ENCODE measurements around the gene PHYHIPL. TPM values are rescaled to one million over a fixed set of nuclear protein-coding genes. Genes with fewer than 3 reads are reported as not detected.

PHYHIPL gene
- total and polyA plus RNA-seq, 4 donors = 1.3 to 3.0 (median 2.0) TPM

DNA sequence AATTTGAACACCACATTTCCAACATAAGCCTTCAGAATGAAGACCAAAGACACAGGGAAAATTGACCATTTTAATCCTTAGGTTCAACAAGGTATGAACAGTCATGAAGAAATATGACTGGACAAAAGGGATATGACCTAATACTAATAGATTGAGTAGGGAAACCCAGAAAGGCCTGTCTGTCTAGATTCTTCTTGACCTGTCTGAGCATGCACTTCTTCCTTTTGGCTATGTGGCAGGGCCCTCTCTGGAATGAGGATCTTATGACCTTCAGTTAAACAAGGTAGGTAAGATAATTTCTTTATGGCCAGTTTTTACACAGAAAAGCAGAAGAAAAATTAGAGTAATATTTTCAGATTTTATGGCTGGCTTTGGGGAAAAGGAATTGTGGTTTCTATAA lies 3.0 kb upstream of the PHYHIPL start:
- Histone ChIP-seq H3K27me3 (ENCODE audit: control insufficient read depth in 4 of 4, insufficient read depth in 4 of 4, low read length in 3 of 4) (no peaks in the 10 kb centered on the region), H3K4me1 (ENCODE audit: control insufficient read depth in 4 of 4, insufficient read depth in 4 of 4, low read length in 3 of 4) (peaks cover 4 to 26% (median 11%) of the 10 kb centered on the region in 4 donors), H3K9me3 (ENCODE audit: control insufficient read depth in 4 of 4, low read length in 3 of 4) (no peaks in the 10 kb centered on the region), H3K4me3 (ENCODE audit: low read depth in 1 of 3, low read length in 3 of 3) (no peak overlapping the region), H3K27ac (ENCODE audit: low read depth in 1 of 2, low read length in 2 of 2) (no peak overlapping the region), H3K9ac (ENCODE audit: low read depth in 1 of 2, low read length in 2 of 2) (no peak overlapping the region), H3K36me3 (ENCODE audit: control insufficient read depth in 4 of 4, insufficient read depth in 3 of 4, low read depth in 1 of 4, low read length in 3 of 4) (no peaks in the 10 kb centered on the region)
- no peak for DNase-seq (ENCODE audit: low spot score)
- TF ChIP-seq, protein P1, sequence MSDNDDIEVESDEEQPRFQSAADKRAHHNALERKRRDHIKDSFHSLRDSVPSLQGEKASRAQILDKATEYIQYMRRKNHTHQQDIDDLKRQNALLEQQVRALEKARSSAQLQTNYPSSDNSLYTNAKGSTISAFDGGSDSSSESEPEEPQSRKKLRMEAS (IDR thresholded peaks at IDR 0.05) = no peak
- TF ChIP-seq JUND (IDR thresholded peaks at IDR 0.05) (no peak), RAD21 (IDR thresholded peaks at IDR 0.05) (no peak), RXRA (IDR thresholded peaks at IDR 0.05) (no peak), FOXA1 (IDR thresholded peaks at IDR 0.05) (no peak), YY1 (IDR thresholded peaks at IDR 0.05) (no peak)
- TF ChIP-seq, protein P2, sequence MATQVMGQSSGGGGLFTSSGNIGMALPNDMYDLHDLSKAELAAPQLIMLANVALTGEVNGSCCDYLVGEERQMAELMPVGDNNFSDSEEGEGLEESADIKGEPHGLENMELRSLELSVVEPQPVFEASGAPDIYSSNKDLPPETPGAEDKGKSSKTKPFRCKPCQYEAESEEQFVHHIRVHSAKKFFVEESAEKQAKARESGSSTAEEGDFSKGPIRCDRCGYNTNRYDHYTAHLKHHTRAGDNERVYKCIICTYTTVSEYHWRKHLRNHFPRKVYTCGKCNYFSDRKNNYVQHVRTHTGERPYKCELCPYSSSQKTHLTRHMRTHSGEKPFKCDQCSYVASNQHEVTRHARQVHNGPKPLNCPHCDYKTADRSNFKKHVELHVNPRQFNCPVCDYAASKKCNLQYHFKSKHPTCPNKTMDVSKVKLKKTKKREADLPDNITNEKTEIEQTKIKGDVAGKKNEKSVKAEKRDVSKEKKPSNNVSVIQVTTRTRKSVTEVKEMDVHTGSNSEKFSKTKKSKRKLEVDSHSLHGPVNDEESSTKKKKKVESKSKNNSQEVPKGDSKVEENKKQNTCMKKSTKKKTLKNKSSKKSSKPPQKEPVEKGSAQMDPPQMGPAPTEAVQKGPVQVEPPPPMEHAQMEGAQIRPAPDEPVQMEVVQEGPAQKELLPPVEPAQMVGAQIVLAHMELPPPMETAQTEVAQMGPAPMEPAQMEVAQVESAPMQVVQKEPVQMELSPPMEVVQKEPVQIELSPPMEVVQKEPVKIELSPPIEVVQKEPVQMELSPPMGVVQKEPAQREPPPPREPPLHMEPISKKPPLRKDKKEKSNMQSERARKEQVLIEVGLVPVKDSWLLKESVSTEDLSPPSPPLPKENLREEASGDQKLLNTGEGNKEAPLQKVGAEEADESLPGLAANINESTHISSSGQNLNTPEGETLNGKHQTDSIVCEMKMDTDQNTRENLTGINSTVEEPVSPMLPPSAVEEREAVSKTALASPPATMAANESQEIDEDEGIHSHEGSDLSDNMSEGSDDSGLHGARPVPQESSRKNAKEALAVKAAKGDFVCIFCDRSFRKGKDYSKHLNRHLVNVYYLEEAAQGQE (IDR thresholded peaks at IDR 0.05) = no peak

DNA sequence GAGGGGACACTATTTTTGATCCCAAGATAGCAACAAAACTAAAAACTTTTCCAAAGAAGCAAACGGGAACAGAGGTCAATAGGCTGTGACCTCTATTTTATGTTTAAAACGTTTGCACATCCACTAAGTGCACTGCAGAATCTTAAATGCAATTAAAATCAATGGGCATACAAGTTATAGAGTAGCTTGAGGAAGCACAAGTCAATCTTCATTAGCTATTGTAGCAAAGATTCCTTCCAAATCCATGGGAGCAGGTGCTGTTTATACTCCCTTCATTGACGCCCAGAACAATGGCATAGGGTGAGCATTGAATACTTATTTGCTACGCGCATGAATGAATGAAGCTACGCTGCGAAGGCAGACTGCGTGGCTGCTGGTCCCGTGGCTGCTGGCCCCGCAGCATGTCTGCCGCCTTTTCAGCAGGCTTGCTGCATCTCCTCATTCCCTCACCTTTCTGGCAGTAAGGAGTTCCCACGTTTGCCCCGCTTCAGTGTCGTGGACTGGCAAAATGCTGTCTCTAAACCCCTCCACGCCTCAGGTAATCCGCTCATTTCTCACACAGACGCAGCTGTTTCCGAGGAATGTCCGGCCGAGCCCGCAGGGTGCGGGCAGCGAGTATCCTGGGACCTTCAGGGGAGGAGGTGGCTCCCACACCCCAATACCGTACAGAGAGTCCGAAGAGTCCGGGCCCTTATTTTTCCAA lies 754 bp upstream of the PHYHIPL start:
- H3K9ac ChIP-seq (ENCODE audit: low read depth in 1 of 2, low read length in 2 of 2) = peak overlapping the region in 1 of 2 donors; percentile 31
- H3K4me1 ChIP-seq (ENCODE audit: control insufficient read depth in 4 of 4, insufficient read depth in 4 of 4, low read length in 3 of 4) = peaks cover 4 to 26% (median 12%) of the 10 kb centered on the region in 4 donors
- no peaks in the 10 kb centered on the region for H3K36me3 ChIP-seq (ENCODE audit: control insufficient read depth in 4 of 4, insufficient read depth in 3 of 4, low read depth in 1 of 4, low read length in 3 of 4)
- H3K27ac ChIP-seq (ENCODE audit: low read depth in 1 of 2, low read length in 2 of 2) = peak overlapping the region in 1 of 2 donors; percentile 39
- peak overlapping the region; percentile 56 to 86 (median 73) for H3K4me3 ChIP-seq (ENCODE audit: low read depth in 1 of 3, low read length in 3 of 3)
- no peaks in the 10 kb centered on the region for H3K9me3 ChIP-seq (ENCODE audit: control insufficient read depth in 4 of 4, low read length in 3 of 4)
- DNase-seq (ENCODE audit: low spot score) = peak; percentile 41
- 8% methylated on average over 26 of the region's 26 CpGs for WGBS
- no peaks in the 10 kb centered on the region for H3K27me3 ChIP-seq (ENCODE audit: control insufficient read depth in 4 of 4, insufficient read depth in 4 of 4, low read length in 3 of 4)
- TF ChIP-seq YY1 (IDR thresholded peaks at IDR 0.05) (no peak), EGR1 (IDR thresholded peaks at IDR 0.05; ENCODE audit: low read depth in 2 of 2) (no peak), RAD21 (IDR thresholded peaks at IDR 0.05) (no peak), FOXA1 (IDR thresholded peaks at IDR 0.05) (no peak), TAF1 (conservative IDR thresholded peaks at IDR 0.05) (no peak), NR2F2 (IDR thresholded peaks at IDR 0.05) (no peak), SP1 (IDR thresholded peaks at IDR 0.05) (no peak), GABPA (IDR thresholded peaks at IDR 0.05 in 1 of 2, conservative IDR thresholded peaks at IDR 0.05 in 1 of 2) (no peak), JUND (IDR thresholded peaks at IDR 0.05) (no peak), HNF4G (IDR thresholded peaks at IDR 0.05) (no peak), FOXA2 (IDR thresholded peaks at IDR 0.05) (no peak), RXRA (IDR thresholded peaks at IDR 0.05) (no peak)
- TF ChIP-seq, protein P2 (IDR thresholded peaks at IDR 0.05) = no peak
- TF ChIP-seq, protein P3, sequence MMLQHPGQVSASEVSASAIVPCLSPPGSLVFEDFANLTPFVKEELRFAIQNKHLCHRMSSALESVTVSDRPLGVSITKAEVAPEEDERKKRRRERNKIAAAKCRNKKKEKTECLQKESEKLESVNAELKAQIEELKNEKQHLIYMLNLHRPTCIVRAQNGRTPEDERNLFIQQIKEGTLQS (IDR thresholded peaks at IDR 0.05) = no peak
- TF ChIP-seq, protein P4, sequence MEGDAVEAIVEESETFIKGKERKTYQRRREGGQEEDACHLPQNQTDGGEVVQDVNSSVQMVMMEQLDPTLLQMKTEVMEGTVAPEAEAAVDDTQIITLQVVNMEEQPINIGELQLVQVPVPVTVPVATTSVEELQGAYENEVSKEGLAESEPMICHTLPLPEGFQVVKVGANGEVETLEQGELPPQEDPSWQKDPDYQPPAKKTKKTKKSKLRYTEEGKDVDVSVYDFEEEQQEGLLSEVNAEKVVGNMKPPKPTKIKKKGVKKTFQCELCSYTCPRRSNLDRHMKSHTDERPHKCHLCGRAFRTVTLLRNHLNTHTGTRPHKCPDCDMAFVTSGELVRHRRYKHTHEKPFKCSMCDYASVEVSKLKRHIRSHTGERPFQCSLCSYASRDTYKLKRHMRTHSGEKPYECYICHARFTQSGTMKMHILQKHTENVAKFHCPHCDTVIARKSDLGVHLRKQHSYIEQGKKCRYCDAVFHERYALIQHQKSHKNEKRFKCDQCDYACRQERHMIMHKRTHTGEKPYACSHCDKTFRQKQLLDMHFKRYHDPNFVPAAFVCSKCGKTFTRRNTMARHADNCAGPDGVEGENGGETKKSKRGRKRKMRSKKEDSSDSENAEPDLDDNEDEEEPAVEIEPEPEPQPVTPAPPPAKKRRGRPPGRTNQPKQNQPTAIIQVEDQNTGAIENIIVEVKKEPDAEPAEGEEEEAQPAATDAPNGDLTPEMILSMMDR (IDR thresholded peaks at IDR 0.05; ENCODE audit: low read depth, low read length, missing input control) = no peak
- TF ChIP-seq, protein P1 (IDR thresholded peaks at IDR 0.05) = no peak
- TF ChIP-seq, protein P5, sequence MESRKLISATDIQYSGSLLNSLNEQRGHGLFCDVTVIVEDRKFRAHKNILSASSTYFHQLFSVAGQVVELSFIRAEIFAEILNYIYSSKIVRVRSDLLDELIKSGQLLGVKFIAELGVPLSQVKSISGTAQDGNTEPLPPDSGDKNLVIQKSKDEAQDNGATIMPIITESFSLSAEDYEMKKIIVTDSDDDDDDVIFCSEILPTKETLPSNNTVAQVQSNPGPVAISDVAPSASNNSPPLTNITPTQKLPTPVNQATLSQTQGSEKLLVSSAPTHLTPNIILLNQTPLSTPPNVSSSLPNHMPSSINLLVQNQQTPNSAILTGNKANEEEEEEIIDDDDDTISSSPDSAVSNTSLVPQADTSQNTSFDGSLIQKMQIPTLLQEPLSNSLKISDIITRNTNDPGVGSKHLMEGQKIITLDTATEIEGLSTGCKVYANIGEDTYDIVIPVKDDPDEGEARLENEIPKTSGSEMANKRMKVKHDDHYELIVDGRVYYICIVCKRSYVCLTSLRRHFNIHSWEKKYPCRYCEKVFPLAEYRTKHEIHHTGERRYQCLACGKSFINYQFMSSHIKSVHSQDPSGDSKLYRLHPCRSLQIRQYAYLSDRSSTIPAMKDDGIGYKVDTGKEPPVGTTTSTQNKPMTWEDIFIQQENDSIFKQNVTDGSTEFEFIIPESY (IDR thresholded peaks at IDR 0.05) = no peak
